OCI-LY1 (cell line): ENCODE results near the gene DPP6.

ENCODE experiments used
- CTCF ChIP-seq: fragments of 200-600 bp; sonication (generic), shearing (Covaris generic); IDR thresholded peaks from 2 replicates; pipeline ENCODE4 v1.5.1; 2017; ENCODE audit warnings: mild to moderate bottlenecking, antibody characterized with exemption, low read length, moderate library complexity, mixed read lengths
- EZH2 ChIP-seq: fragments of 200-600 bp; sonication (generic), shearing (Covaris generic); IDR thresholded peaks from 2 replicates; pipeline ENCODE4 v1.8.0; 2017; ENCODE audit warnings: borderline replicate concordance, mixed run types, mild to moderate bottlenecking, antibody characterized with exemption, low read length, moderate library complexity, mixed read lengths

GRCh38 chr7:154767142-154767541 lies 714.9 kb downstream of the DPP6 start:
- TF ChIP-seq CTCF: no peak
- no peak for TF ChIP-seq EZH2
